Left ventricle myocardium superior (tissue), 1 donor: ENCODE data around the gene GALNT2. TPM values are rescaled to one million over a fixed set of nuclear protein-coding genes. Genes with fewer than 3 reads are reported as not detected.

Experiments
- ATAC-seq: fragments of 200-7000 bp; cut with Tn5 transposase; one replicate; pipeline ENCODE4 v1.9.1; 2020; ENCODE audit warnings: mild to moderate bottlenecking, moderate library complexity
- DNase-seq: peaks from one replicate; pipeline ENCODE4 v3.0.0-alpha.2; 2020
- intact Hi-C: fragments of 100-400 bp; cut with micrococcal nuclease; formaldehyde crosslinking; loops from one replicate; pipeline ENCODE4 v1.11.0; 2022
- total RNA-seq: library from RNA; stranded (reverse); fragmentation: NEBNext Ultra II Directional; extraction: Animal tissue kit (Norgen Biotek cat#: 25700); gene quantifications from one replicate; pipeline ENCODE4 v1.2.1, GENCODE V29; 2021
- donor health status: DM: no; HTN: yes; CAD: no; lungs with severe emphysema.

The GALNT2 gene
- total RNA-seq, 1 donor from 2014 or later = 22.0 TPM

GRCh38 chr1:230139315-230139714 is 72.3 kb downstream of the GALNT2 start:
- intact Hi-C loops = no loop called here
- DNase-seq (no peak), ATAC-seq (no peak)

GRCh38 chr1:230139741-230140140 is 72.7 kb downstream of the GALNT2 start:
- ATAC-seq = no peak
- DNase-seq = no peak
- intact Hi-C loops = no loop called here

GRCh38 chr1:230140221-230141020 is 73.4 kb downstream of the GALNT2 start:
- DNase-seq (peak; percentile 64), ATAC-seq (peak; percentile 45)
- intact Hi-C loops = no loop called here

GRCh38 chr1:230141021-230141648 is 74.1 kb downstream of the GALNT2 start:
- intact Hi-C loops = no loop called here
- no peak for DNase-seq
- ATAC-seq = no peak

GRCh38 chr1:230141797-230142607 is 75.0 kb downstream of the GALNT2 start:
- intact Hi-C loops = no loop called here
- DNase-seq = no peak
- ATAC-seq = no peak

- no peak for DNase-seq
- peak; percentile 29 for ATAC-seq
- intact Hi-C loops = no loop called here
Observed at GRCh38 chr1:230142608-230143210, 75.7 kb downstream of the GALNT2 start.

GRCh38 chr1:230143534-230143933 is 76.5 kb downstream of the GALNT2 start:
- ATAC-seq = peak; percentile 36
- no peak for DNase-seq

GRCh38 chr1:230144010-230144614 is 77.1 kb downstream of the GALNT2 start:
- no peak for ATAC-seq
- intact Hi-C loops = no loop called here
- DNase-seq = no peak

More at GRCh38 chr1:230143534-230143933, 76.5 kb downstream of the GALNT2 start:
- intact Hi-C loops = no loop called here

GRCh38 chr1:230144758-230145504 is 77.9 kb downstream of the GALNT2 start:
- intact Hi-C loops = no loop called here
- no peak for DNase-seq

GRCh38 chr1:230145505-230145899 is 78.5 kb downstream of the GALNT2 start:
- no peak for ATAC-seq
- intact Hi-C loops = no loop called here
- no peak for DNase-seq

More at GRCh38 chr1:230144758-230145504, 77.9 kb downstream of the GALNT2 start:
- no peak for ATAC-seq

GRCh38 chr1:230145953-230146476 is 79.0 kb downstream of the GALNT2 start:
- no peak for DNase-seq
- intact Hi-C loops = no loop called here
- ATAC-seq = no peak

- intact Hi-C loops = no loop called here
- DNase-seq (no peak), ATAC-seq (no peak)
Observed at GRCh38 chr1:230146709-230147108, 79.7 kb downstream of the GALNT2 start.

- ATAC-seq = peak; percentile 44
- intact Hi-C loops = no loop called here
Observed at GRCh38 chr1:230147253-230148125, 80.5 kb downstream of the GALNT2 start.

GRCh38 chr1:230148126-230148652 is 81.2 kb downstream of the GALNT2 start:
- no peak for DNase-seq
- peak; percentile 7 for ATAC-seq
- intact Hi-C loops = no loop called here

More at GRCh38 chr1:230147253-230148125, 80.5 kb downstream of the GALNT2 start:
- no peak for DNase-seq

GRCh38 chr1:230148768-230149469 is 81.9 kb downstream of the GALNT2 start:
- intact Hi-C loops = no loop called here
- DNase-seq (no peak), ATAC-seq (no peak)
